Fibroblast of upper back skin (primary cell): ENCODE measurements around the gene APBA3.

ENCODE experiments used
- DNase-seq: peaks from one replicate; pipeline ENCODE4 v3.0.0-alpha.2; 2013

Gene APBA3

GRCh38 chr19:3712663-3713611 is 48.6 kb downstream of the APBA3 start:
- DNase-seq: no peak

GRCh38 chr19:3710265-3710812 is 51.2 kb downstream of the APBA3 start:
- DNase-seq: peak; percentile 42

- no peak for DNase-seq
Measured at GRCh38 chr19:3708207-3708931, 53.1 kb downstream of the APBA3 start, which contains the start of gene TJP3. Gene TJP3 (plus strand): TSS chr19:3708384. CDS start chr19:3728433, 20,049 bp downstream.

DNA sequence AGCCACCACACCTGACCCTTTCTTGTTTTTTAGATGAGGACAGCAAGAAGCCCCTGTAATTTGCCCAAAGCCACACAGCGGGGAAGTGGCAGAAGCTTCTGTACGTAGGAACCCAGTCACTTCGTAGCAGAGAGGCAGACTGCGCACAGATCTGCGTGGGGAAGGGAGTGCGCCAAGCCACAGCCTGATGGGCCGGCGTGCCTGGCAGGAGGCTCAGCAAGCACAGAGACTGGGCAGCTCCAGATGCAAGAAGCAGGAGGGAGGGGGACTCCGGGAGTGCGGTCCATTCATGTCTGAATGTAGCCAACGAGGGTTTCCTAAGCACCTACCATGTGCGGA is 53.7 kb downstream of the APBA3 start:
- no peak for DNase-seq

GRCh38 chr19:3701200-3701599 is 60.3 kb downstream of the APBA3 start:
- DNase-seq: no peak
